HepG2 (cell line): ENCODE measurements around the gene CAPN11. TPM values are rescaled to one million over a fixed set of nuclear protein-coding genes. Genes with fewer than 3 reads are reported as not detected.

Source experiments
- FOXA3 ChIP-seq: IDR thresholded peaks from 2 replicates; pipeline ENCODE4 v1.6.1; 2016; ENCODE audit warnings: missing genetic modification reagents, missing compliant biosample characterization
- HMG20B ChIP-seq: conservative IDR thresholded peaks from 2 replicates; pipeline ENCODE4 v1.6.1; 2016; ENCODE audit warnings: missing genetic modification reagents, missing compliant biosample characterization
- ISX ChIP-seq: sonication (generic); formaldehyde crosslinking; conservative IDR thresholded peaks from 2 replicates; pipeline ENCODE4 v1.5.0; 2020; ENCODE audit warnings: missing genetic modification reagents
- KDM2A ChIP-seq: sonication (generic); formaldehyde crosslinking; IDR thresholded peaks from 2 replicates; pipeline ENCODE4 v1.4.0; 2020; ENCODE audit warnings: low read depth, missing genetic modification reagents, borderline replicate concordance
- NAIF1 ChIP-seq: sonication (generic); formaldehyde crosslinking; IDR thresholded peaks from 2 replicates; pipeline ENCODE4 v1.5.0; 2020; ENCODE audit warnings: mild to moderate bottlenecking, missing genetic modification reagents, borderline replicate concordance
- SMC3 ChIP-seq: IDR thresholded peaks from 2 replicates; pipeline ENCODE4 v1.6.1; 2011; ENCODE audit warnings: low read length, improper control_type of control experiment
- SRSF1 ChIP-seq: fragments of 200-400 bp; formaldehyde crosslinking; optimal IDR thresholded peaks from 2 replicates; pipeline ENCODE3; 2017; ENCODE audit warnings: mild to moderate bottlenecking, low read depth, low read length, moderate library complexity
- ZNF256 ChIP-seq: sonication (generic); formaldehyde crosslinking; conservative IDR thresholded peaks from 2 replicates; pipeline ENCODE4 v1.4.0; 2020; ENCODE audit warnings: missing genetic modification reagents
- ZNF44 ChIP-seq: sonication (generic); formaldehyde crosslinking; IDR thresholded peaks from 2 replicates; pipeline ENCODE4 v1.5.1; 2020; ENCODE audit warnings: mild to moderate bottlenecking, missing genetic modification reagents
- ZNF547 ChIP-seq: sonication (generic); formaldehyde crosslinking; IDR thresholded peaks from 2 replicates; pipeline ENCODE4 v1.5.1; 2020; ENCODE audit warnings: mild to moderate bottlenecking, missing genetic modification reagents
- ZNF672 ChIP-seq: sonication (generic); formaldehyde crosslinking; IDR thresholded peaks from 2 replicates; pipeline ENCODE4 v1.8.1; 2022; ENCODE audit warnings: missing genetic modification reagents
- ZNF703 ChIP-seq: sonication (generic); formaldehyde crosslinking; IDR thresholded peaks from 2 replicates; pipeline ENCODE4 v1.5.1; 2020; ENCODE audit warnings: missing genetic modification reagents, mild to moderate bottlenecking, moderate library complexity, borderline replicate concordance
- polyA plus RNA-seq, 8 experiments: library from polyadenylated mRNA; depleted of rRNA in 3 of 8; stranded (reverse) in 7 of 8; unstranded in 1 of 8; fragments of >200 nt; fragmentation: Illumina TruSeq in 4 of 8; extraction: Trizol in 4 of 8; gene quantifications; 2 replicates each; pipeline versions ENCODE4 v1.2.1 to v1.2.3, GENCODE V29; 2011 to 2016; ENCODE audit warnings: low read depth in 4 of 8, missing spikeins in 1 of 8, mixed read lengths in 1 of 8; ENCODE audit not compliant: insufficient read depth in 1 of 8
- total RNA-seq, 5 experiments: library from RNA; depleted of rRNA; stranded (reverse); fragments of >200 nt; fragmentation: Illumina TruSeq; extraction: Trizol; gene quantifications; 2 replicates each; pipeline ENCODE4 v1.2.3, GENCODE V29; 2016; ENCODE audit warnings: low read depth in 1 of 5
- TF ChIP-seq, protein P1 (sequence below): sonication (generic); formaldehyde crosslinking; IDR thresholded peaks from 2 replicates; pipeline ENCODE4 v1.9.0; 2022; ENCODE audit warnings: missing genetic modification reagents, mild to moderate bottlenecking, borderline replicate concordance
- TF ChIP-seq, protein P2 (sequence below): sonication (generic); formaldehyde crosslinking; IDR thresholded peaks from 2 replicates; pipeline ENCODE4 v1.8.1; 2023; ENCODE audit warnings: mild to moderate bottlenecking, missing genetic modification reagents
- TF ChIP-seq, protein P3 (sequence below): sonication (generic); formaldehyde crosslinking; IDR thresholded peaks from 2 replicates; pipeline ENCODE4 v1.5.0; 2020; ENCODE audit warnings: mild to moderate bottlenecking, missing genetic modification reagents
- TF ChIP-seq, protein P4 (sequence below): sonication (generic); formaldehyde crosslinking; IDR thresholded peaks from 2 replicates; pipeline ENCODE4 v1.4.0; 2020; ENCODE audit warnings: missing genetic modification reagents, borderline replicate concordance

Gene CAPN11
- total and polyA plus RNA-seq, 2 of the 13 experiments (the other 11 are each of a cell fraction or from before 2014, with no cell fraction given), result 0.07 to 0.11 TPM

DNA sequence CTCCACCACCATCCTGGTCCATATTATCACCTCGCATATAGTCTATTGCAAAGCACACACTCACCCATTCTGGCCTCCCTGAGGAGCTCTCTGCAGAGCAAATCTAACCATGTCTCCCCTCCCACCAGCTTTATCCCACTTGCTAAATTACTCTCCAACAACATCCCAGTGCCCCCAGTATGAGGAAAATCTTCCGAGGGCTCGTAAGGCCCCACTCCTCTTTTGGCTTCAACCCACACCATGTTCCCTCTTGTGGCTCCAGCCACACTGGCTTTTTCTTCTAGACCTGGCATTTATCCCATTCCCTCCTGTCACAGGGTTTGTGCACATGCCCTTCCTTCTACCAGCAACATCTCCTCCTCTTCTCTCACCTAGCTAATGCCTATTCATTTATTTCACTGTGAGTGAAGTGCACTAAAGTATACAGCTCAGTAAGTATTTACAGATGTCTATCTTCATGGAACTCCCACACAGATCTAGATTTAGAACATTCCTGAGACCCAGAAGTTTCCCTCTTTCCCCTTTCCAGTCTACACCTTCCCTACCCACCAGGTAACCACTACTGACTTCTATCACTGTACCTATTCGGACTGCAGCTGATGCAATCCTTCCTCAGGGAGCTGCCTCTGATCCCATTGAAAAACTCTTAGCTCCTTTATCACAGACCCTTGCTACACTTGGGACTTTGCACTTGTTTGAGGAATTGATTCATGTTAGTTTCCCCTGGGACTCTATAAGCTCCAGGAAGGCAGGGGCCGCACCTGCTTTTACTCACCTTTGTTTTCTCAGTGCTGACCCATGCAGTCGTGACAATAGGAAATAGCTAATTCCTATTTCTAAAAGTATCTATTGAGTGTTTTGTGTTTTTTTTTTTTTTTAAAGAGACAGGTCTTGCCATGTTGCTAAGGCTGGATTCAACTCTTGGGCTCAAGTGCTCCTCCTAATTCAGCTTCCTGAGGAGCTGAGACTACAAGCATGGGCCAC lies 46.9 kb upstream of the CAPN11 start (continued):
- TF ChIP-seq ZNF256 (CRISPR knock-in tag), result no peak
- peak; percentile 25; the same call in 1 of the 2 replicates for TF ChIP-seq NAIF1
- TF ChIP-seq, protein P1, sequence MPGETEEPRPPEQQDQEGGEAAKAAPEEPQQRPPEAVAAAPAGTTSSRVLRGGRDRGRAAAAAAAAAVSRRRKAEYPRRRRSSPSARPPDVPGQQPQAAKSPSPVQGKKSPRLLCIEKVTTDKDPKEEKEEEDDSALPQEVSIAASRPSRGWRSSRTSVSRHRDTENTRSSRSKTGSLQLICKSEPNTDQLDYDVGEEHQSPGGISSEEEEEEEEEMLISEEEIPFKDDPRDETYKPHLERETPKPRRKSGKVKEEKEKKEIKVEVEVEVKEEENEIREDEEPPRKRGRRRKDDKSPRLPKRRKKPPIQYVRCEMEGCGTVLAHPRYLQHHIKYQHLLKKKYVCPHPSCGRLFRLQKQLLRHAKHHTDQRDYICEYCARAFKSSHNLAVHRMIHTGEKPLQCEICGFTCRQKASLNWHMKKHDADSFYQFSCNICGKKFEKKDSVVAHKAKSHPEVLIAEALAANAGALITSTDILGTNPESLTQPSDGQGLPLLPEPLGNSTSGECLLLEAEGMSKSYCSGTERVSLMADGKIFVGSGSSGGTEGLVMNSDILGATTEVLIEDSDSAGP (CRISPR knock-in tag), result peak; percentile 53; the same call in 1 of the 2 replicates
- no peak for TF ChIP-seq ZNF547
- TF ChIP-seq KDM2A, result no peak
- peak; percentile 67 for TF ChIP-seq HMG20B
- no peak for TF ChIP-seq ZNF44 (CRISPR knock-in tag)
- no peak for TF ChIP-seq ZNF703 (CRISPR knock-in tag)
- TF ChIP-seq, protein P2, sequence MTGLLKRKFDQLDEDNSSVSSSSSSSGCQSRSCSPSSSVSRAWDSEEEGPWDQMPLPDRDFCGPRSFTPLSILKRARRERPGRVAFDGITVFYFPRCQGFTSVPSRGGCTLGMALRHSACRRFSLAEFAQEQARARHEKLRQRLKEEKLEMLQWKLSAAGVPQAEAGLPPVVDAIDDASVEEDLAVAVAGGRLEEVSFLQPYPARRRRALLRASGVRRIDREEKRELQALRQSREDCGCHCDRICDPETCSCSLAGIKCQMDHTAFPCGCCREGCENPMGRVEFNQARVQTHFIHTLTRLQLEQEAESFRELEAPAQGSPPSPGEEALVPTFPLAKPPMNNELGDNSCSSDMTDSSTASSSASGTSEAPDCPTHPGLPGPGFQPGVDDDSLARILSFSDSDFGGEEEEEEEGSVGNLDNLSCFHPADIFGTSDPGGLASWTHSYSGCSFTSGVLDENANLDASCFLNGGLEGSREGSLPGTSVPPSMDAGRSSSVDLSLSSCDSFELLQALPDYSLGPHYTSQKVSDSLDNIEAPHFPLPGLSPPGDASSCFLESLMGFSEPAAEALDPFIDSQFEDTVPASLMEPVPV (CRISPR knock-in tag), result no peak
- no peak for TF ChIP-seq ZNF672 (CRISPR knock-in tag)
- TF ChIP-seq, protein P3, sequence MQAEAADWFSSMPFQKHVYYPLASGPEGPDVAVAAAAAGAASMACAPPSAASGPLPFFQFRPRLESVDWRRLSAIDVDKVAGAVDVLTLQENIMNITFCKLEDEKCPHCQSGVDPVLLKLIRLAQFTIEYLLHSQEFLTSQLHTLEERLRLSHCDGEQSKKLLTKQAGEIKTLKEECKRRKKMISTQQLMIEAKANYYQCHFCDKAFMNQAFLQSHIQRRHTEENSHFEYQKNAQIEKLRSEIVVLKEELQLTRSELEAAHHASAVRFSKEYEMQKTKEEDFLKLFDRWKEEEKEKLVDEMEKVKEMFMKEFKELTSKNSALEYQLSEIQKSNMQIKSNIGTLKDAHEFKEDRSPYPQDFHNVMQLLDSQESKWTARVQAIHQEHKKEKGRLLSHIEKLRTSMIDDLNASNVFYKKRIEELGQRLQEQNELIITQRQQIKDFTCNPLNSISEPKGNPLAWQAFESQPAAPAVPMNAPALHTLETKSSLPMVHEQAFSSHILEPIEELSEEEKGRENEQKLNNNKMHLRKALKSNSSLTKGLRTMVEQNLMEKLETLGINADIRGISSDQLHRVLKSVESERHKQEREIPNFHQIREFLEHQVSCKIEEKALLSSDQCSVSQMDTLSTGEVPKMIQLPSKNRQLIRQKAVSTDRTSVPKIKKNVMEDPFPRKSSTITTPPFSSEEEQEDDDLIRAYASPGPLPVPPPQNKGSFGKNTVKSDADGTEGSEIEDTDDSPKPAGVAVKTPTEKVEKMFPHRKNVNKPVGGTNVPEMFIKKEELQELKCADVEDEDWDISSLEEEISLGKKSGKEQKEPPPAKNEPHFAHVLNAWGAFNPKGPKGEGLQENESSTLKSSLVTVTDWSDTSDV (CRISPR knock-in tag), result no peak
- TF ChIP-seq FOXA3, result peak; percentile 87
- TF ChIP-seq SRSF1, result no peak
- no peak for TF ChIP-seq ISX
- no peak; the same call in 1 of the 2 replicates for TF ChIP-seq SMC3
- TF ChIP-seq, protein P4, sequence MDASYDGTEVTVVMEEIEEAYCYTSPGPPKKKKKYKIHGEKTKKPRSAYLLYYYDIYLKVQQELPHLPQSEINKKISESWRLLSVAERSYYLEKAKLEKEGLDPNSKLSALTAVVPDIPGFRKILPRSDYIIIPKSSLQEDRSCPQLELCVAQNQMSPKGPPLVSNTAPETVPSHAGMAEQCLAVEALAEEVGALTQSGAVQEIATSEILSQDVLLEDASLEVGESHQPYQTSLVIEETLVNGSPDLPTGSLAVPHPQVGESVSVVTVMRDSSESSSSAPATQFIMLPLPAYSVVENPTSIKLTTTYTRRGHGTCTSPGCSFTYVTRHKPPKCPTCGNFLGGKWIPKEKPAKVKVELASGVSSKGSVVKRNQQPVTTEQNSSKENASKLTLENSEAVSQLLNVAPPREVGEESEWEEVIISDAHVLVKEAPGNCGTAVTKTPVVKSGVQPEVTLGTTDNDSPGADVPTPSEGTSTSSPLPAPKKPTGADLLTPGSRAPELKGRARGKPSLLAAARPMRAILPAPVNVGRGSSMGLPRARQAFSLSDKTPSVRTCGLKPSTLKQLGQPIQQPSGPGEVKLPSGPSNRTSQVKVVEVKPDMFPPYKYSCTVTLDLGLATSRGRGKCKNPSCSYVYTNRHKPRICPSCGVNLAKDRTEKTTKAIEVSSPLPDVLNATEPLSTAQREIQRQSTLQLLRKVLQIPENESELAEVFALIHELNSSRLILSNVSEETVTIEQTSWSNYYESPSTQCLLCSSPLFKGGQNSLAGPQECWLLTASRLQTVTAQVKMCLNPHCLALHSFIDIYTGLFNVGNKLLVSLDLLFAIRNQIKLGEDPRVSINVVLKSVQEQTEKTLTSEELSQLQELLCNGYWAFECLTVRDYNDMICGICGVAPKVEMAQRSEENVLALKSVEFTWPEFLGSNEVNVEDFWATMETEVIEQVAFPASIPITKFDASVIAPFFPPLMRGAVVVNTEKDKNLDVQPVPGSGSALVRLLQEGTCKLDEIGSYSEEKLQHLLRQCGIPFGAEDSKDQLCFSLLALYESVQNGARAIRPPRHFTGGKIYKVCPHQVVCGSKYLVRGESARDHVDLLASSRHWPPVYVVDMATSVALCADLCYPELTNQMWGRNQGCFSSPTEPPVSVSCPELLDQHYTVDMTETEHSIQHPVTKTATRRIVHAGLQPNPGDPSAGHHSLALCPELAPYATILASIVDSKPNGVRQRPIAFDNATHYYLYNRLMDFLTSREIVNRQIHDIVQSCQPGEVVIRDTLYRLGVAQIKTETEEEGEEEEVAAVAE, result no peak
